ENCODE data around the gene HAO1.

DNA sequence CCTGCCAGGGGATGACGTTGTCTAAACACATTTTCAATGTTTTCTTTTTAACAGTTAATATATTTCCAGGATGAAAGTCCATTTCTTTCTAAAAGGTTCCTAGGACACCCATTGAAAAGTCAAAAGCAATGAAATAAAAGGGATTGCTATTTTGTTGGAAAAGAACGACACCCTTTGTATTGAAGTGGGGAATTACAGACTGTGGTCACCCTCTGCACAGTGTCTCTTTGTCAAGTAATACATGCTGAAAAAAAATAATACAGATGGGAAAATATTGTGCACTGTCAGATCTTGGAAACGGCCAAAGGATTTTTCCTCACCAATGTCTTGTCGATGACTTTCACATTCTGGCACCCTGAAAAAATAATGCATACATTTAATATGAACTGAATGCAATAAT is 56.9 kb downstream of the HAO1 start:
- TF ChIP-seq, protein P1, sequence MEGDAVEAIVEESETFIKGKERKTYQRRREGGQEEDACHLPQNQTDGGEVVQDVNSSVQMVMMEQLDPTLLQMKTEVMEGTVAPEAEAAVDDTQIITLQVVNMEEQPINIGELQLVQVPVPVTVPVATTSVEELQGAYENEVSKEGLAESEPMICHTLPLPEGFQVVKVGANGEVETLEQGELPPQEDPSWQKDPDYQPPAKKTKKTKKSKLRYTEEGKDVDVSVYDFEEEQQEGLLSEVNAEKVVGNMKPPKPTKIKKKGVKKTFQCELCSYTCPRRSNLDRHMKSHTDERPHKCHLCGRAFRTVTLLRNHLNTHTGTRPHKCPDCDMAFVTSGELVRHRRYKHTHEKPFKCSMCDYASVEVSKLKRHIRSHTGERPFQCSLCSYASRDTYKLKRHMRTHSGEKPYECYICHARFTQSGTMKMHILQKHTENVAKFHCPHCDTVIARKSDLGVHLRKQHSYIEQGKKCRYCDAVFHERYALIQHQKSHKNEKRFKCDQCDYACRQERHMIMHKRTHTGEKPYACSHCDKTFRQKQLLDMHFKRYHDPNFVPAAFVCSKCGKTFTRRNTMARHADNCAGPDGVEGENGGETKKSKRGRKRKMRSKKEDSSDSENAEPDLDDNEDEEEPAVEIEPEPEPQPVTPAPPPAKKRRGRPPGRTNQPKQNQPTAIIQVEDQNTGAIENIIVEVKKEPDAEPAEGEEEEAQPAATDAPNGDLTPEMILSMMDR (IDR thresholded peaks at IDR 0.05 in 8 of 11, conservative IDR thresholded peaks at IDR 0.05 in 3 of 11): no peak
- TF ChIP-seq POLR2AphosphoS5 (IDR thresholded peaks at IDR 0.05) (no peak), POLR2A (IDR thresholded peaks at IDR 0.05) (no peak)
